DMS53 treated with DMSO at 0.1 percent for 48 hours (cell line): ENCODE data around the gene MTA1.

Source experiments
- DNase-seq: peaks from one replicate; lab custom pipeline; 2025; ENCODE audit not compliant: unreplicated experiment; lab: John Stamatoyannopoulos, UW

Gene MTA1

DNA sequence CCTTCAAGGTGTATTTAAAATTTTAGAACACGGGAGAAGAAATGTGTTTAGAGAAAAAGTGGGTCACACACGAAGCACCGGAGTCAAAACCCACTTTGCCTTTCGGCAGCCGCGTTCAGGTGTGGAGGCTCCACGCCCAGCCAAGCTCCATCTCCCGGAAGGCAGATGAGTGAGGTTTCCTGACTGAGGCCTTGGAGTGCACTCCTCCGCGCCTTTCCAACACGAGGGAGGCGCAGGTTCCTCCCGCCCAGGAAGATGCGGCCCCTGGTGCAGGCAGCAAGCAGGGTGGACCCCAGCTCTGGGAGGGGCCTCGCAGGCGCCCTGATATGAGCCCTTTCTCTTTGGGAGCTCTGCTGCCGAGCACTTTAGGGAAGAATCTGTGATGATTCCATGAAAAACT is 22.5 kb downstream of the MTA1 start:
- no peak for DNase-seq

DNA sequence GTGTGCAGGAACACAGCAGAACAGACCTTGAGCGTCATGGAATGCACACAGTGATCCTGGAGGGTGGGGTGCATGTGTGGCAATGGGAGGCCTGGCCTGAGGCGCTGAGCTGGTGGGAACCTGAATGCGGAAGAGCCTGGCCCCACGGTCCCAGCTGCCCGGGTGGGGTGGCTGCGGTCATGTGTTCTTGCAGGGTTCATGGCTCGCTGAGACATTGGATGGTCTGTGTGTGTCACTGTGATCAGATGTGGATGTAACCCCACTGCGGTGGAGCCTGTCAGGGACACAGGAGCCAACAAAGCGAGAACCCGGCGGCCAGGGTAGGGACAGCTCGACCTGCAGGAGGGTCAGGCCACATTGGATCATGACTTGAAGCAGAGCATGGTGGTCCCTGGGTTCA is 23.2 kb downstream of the MTA1 start:
- no peak for DNase-seq

DNA sequence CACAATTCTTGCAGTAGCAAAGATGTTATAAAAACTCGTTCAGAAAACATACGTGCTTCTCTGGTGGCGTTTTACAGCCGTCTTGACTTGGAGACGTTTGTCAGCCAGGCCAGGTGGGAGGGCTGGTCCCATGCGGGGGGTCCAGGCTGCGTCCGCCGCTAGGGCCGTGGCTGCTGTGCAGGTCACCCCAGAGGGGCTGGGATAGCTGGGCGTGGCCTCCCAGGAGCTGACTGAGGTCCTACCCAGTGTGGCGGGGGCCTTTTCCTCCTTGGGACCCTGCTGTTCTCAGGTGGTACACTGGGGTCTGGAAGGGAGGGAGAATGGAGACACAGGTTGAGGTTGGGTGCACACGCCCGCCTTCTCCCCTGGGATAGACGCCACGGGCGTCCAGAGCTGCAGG is 25.2 kb downstream of the MTA1 start:
- DNase-seq: no peak

DNA sequence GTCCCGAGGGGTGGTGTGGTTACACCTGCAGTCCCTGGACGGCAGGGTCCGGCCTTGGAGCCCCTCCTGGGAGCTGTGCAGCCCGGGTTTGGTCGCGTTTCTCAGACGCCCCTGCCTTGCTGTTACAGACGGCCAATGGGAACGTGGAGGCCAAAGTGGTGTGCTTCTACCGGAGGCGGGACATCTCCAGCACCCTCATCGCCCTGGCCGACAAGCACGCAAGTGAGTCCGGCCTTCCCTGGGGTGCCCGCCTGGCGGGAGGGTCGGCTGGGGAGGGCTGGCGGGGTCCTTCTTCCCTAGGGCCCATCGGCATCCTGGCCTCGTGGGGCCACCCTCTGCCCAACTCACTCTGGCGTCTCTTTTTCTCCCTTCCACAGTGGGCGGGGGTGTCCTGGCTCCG is 25.7 kb downstream of the MTA1 start:
- no peak for DNase-seq

DNA sequence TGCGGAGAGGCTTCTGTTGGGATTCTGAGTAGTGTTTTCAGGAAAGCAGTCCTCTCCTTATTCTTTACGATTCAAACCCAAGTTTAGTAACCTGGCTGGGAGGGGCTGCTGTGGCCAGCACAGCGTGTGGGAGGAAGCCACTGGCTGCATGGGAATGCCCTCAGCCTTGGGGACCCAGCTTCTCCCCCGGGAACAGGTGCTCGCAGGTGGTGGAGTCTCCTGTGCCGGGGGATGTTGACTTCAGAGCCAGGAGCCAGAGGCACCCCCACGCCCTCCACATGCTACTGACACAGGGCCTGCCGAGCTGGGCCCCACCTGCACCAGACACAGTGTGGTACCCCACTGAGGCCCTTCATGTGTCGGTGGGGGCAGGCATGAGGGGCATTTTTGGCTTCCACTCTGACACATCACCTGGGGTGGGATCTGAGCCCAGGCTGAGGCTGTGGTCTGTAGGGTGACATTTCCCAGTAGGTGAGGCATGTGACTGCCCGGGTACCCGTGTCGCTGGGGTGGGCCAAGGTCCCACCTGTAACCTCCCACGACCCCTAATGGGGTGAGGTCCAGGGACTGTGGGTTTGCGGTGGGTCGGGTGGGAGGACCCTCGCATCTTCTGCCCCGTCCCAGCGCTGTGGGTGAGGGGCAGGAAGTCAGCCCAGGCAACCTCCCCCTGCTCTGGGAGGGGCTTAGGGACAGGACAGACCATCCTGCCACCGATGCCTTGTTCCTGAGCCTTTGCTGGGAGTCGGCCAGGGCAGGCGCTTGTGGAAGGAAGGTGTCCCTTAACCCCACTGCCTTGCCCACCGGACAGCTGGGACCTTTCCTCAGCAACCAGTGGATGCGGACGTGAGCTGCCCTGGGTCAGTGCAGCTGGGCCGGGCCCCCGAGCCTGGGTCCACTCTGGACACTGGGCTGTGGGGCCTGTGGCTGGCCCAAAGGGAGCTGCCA is 26.5 kb downstream of the MTA1 start:
- DNase-seq: no peak

DNA sequence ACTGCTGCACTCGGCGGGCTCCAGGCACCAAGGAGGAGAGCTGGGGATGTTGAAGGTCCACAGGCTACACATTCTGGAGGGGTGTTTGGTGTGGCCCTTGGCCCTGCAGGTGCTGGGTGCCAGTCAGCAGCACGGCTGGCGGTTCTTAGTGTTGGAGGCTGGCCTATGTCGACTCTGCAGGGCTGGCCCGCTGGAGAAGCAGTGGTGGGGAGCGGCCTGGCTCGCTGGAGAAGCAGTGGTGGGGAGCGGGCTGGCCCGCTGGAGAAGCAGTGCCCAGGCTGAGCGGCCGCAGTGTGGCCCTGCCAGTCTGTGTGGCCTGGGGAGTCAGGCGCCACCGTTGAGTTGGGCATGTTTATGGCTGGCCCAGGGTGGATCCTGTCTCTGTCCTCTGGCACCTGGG is 27.3 kb downstream of the MTA1 start:
- DNase-seq: no peak

DNA sequence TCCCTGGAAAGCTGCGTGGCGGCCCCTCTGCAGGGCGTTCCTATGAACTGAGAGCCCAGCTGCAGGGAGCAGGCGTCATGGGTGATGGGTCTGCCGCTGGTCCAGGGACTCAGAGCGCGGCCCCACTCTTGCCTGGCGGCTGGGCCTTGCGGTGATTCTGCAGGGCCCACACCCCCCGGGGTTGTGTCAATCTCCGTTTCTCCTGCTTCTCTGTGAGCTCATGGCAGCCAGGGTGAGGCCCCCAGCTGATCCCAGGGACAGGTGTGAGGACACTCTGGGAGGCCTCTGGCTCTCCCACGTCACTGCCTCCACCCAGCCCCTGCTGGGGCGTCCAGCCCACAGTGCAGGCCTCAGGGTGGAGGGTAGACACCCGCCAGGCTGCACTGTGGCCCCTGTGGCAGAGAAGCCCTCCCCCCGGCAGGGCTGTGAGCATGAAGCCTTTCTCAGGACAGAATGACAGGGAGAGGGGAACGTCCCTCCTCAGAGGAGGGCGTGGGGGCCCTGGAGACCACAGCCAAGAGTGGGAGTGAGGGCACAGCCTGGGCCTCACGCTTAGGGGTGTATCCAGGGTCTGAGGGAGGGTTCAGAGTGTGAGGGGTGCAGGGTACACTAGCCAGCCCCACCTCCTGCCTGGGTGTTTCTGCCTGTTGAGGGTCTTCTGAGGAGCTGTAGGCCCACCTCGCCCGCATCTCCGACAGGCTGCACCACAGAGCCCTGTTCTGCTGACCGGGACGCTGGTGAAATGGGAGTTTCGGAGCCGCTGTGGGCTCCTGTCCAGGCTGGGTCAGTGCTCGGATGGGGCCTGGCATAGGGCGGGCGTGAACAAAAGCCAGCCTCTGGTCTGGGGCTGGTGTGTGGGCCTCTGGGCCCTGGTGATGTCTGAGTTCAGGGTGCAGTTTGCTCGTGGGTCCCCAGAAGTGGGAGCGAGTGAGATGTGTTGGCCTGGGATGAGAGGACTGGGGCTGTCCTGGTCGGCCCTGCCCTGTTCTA is 28.3 kb downstream of the MTA1 start:
- DNase-seq: no peak

DNA sequence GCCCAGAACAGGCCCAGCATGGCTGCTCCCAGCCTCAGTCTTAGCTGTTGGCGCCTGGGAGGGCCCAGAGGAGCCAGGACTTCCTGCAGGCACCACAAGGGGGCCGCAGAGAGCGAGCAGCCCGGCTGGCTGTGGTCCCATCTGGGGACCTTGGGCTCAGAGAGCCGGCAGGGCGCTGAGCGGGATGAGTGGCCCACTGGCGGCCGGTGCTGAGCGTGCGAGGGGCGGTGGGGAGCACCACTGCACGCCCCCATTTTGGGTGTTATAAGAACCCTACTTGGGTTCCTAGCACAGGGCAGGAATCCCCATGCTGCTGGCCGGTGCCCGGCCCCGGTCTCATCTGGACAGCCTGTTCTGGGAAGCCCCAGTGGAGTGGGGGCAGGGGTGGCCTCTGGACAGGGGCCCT is 29.1 kb downstream of the MTA1 start:
- DNase-seq: no peak

DNA sequence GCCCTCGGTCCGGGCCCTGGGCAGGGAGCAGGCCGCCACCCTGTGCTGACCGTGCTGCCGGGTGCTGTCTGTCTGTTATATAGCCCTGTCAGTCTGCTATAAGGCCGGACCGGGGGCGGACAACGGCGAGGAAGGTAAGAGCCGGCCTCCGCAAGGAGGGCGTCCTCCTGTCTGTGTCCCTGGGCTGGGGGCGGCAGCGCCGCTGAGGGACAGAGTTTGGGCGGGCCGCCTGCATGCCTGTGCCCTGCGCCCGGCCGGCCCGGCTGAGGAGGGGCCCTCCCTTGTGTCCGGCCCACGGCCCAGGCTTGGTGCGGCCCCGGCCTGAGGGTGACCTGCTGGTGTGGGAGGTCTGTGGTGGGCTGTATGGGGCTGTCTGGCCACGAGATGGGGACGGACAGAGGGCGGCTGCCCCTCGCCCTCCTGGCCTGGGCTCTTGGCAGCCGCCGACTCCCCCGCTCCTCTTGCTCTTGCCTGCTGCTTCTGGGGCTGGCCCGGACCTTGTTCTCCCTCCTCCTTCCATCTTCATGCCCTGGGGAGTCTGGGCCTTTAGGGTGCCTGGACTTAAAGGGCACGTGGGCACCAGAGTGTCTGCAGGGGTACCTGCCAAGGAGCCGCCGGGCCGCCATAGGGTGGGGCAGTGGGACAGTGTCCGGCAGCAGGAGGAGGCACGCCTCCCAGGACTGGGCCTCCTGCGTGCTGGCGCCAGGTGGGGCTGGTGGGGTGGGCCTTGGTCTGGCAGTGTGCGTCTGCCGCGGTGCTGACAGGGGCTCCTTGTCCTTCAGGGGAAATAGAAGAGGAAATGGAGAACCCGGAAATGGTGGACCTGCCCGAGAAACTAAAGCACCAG is 29.9 kb downstream of the MTA1 start:
- DNase-seq: no peak

DNA sequence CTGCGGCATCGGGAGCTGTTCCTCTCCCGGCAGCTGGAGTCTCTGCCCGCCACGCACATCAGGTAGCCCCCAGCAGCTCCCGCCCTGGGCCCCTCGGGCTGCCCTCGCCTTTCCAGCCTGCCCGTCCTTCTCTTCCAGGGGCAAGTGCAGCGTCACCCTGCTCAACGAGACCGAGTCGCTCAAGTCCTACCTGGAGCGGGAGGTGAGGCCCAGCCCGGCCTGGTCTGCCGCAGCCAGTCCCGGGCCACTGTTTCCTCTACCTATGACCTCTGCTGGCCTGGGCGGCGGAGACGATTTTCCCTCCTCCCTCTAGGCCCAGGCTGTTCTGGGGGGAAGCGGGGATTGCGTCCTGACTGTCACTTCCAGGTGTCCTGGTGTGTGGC is 30.5 kb downstream of the MTA1 start:
- DNase-seq: no peak

DNA sequence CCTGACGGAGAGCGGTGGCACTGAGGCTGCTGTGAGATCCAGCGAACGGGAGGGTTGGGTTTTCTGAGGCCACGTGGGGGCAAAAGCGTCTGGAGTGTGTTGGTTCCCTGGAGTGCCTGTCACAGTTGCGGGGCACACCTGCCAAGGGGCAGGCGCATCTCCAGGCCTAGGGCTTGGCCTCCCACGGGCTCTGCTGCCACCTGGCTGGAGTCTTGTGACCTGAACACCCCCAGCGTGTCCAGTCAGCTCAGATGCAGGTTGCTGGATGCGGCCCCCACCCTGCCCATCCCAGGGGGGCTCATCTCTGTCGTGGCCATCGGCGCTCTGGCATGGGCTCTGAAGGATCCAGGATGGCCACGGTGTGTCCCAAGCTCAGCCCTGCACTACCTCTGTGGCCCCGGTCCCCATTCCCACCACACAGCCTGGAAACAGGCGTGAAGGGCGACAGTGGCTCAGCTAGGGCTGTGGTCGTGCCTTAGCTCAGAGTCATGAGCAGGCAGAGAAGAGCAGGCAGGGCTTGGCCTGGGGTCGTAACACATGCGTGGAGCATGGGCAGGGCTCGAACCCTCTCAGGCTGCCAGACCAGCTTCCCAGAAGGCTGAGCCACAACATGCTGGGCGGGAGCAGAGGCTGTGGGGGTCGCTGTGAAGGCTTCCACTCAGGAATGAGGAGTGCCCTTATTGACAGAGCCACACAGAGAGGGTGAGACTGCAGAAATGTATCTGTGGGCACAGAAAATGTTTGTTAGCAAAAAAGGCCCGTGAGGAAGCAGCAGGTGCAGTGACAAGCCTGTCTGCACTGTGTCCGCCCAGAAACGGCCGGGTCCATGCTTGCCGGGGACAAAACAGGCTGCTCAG is 31.5 kb downstream of the MTA1 start:
- DNase-seq: no peak

DNA sequence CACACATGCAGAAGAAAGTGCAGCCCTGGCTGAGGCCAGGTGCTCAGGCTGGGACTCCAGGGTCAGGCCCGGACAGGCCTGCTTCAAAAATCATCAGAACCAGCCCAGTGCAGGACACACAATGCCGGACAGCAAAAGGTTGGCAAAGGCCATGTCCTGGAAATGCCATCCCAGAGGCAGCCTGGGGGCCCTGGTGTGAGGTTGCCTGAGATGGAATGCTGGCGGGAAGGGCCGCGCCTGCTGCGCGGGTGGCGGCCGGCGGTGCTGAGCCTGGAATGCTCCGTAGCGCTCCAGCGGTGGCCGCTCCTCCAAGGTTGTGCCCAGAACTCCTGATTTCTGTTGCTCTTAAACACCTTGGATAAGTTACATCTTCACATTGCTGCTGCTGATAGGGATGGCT is 33.3 kb downstream of the MTA1 start:
- DNase-seq: no peak

DNA sequence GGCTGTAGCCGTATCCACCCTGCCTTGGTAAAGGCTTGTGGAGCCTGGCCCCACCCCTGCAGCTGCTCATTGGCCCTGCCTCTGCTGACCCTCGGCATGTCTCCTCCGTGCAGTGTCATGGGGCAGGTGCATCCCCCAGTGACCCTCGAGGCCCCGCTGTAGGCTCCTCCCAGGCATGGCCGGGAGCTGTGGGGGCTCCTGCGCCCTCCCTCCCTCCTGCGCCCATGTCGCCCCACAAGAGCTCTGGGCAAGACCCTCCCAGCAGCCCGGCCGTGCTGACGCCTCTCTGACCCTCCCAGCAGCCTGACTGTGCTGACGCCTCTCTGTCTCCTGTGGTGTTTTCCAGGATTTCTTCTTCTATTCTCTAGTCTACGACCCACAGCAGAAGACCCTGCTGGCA is 34.2 kb downstream of the MTA1 start:
- DNase-seq: no peak

DNA sequence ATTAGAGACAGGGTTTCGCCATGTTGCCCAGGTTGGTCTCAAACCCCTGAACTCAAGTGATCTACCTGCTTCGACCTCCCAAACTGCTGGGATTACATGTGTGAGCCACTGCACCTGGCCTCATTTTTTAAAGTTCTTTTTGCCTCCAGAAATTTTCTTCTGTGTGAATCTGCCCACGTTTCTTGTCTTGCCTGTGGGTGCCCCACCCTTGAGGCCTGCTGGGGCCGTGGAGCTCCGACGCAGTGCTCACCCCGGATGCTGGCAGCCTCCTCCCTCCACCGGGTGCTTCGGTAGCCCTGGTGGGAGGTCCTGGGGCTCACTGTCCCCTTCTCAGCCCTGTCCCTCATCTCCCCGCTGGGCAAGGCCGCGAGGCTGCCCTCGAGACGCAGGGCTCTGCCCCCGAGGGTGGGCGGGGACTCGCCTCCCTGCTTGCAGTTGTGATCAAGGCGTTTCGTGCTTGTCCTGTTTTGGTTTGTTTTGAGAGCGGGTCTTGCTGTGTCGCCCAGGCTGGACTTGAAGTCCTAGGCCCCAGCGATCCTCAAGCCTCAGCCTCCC is 35.5 kb downstream of the MTA1 start:
- DNase-seq: no peak

DNA sequence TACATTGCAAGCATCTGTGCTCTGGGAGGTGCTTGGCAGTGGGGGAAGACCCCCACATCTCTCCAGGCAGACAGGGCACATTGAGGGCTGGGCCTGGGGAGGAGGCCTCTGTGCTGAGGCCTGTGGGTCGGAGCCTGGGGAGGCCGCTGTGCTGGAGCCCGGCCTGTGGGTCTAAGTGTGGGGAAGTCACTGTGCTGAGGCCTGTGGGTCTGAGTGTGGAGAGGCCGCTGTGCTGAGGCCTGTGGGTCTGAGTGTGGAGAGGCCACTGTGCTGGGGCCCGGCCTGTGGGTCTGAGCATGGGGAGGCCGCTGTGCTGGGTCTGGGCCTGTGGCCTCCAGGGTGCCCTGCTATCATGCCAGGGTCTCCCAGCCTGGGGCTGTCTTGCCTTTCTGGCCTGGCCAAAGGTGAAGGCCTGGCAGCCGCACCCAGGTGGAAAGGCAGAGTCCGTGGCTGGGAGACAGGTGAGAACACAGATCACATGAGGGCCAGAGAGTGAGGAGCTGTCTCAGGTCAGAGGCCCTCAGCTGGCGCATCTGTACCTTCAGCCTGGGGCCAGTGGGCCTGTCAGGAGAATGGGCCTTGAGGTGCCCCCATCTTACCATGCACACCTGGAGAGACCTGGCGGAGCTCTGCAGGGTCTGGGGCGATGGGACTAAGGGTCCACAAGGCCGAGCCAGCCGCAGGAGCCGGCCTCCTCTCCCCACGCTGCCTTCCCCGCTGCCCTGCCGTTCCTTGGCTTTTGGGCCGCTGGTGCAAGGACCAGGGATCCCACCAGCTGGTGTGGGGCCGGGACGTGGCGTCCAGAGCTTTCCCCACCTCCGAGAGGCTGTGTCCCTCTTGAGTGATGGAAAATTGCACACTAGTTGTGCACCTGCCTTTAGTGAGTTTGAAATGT is 36.4 kb downstream of the MTA1 start:
- no peak for DNase-seq

DNA sequence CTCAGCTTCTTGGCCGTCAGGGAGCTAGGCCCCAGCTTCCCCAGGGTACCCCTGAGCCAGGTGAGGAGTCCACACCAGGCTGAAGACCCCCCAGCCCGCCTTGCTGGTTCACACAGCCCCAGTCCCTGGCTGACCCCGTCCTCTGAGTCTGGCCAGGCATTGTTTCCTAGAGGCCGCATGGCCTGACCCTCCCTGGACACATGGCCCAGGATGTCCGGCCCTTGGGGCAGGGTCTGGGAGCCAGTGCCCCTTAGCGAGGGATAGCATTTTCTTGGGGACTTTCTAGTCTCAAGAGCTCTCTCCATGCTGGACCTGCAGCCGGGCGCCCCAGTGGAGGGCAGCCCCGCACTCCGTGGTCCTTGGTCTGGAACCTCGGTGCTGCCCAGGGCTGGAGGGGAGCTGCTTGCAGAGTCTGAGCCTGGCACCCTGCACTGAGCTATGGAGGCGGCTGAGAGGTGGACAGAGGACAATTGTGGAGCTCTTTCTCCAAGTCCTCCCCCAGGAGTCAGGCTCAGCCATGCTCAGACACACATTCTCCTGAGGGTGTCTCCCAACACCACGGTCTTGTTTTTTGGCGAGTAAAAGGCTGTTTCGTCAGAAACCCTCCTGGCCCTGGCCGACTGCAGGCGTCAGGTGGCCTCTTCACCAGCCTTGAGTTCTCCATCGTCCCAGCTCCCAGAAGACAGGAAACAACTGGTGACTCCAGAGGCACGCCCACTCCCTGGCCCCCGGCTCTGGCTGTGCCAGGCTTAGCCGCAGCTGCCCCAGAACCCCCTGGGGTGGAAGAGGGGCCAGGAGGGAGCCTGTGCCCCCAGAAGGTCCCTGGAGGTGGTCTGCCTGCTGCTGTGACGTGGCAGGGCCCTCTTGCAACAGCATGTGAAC is 37.4 kb downstream of the MTA1 start:
- DNase-seq: no peak

DNA sequence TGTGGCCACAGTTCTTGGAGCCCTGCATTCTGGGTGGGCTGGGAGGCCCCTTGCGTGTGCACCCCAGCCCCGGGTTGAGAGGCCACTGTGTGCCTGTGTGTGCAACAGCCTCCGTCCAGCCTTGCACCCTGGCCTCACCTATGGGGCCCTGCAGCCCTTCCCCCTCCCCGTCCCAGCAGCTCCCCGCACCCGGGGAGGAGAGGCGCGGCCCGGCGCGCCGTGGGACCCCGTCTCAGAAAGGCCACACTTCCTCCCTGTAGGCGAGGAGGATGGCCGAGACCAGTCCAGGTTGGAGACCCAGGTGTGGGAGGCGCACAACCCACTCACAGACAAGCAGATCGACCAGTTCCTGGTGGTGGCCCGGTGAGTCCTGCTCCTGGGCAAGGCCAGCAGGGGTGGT is 38.4 kb downstream of the MTA1 start:
- no peak for DNase-seq

DNA sequence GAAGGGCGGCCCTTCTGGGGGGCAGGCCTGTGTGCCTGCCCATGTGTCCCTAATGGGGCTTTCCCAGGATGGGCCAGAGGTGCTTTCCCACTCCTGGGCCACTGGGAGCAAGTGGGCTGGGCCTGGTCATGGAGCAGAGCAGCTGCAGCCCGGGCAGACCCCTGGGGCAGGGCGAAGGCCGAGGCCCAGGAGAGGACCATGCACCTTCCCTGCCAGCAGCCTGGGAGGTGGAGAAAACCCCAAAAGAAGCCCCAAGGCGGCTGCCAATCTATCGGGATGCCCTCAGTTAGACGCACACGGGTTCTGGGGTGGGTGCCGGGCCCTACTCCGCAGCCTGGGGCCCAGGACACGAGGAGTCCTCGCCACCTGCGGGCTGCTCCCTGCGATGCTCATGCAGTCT is 38.9 kb downstream of the MTA1 start:
- DNase-seq: no peak
